ENCODE results near the gene LRRC18.

DNA sequence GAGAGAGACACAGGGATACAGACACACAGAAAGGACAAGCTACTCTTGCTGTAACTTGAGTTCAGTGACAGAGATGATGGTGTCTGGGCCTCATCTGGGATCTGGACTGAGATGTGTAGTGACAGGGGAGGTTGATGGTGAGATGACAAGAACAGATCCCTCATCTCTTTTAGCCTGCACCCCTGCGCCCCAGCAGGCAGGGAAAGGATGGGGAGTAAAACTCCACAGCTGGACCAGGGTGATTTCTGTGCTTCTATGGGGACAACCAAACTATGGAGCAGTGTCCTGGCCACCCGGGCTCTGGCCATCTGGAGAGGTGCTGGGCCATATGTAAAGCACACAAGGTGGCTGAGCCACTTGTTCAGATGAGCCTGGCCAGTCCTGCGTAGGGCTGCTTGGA, 4.5 kb upstream of the LRRC18 start:
- TF ChIP-seq CTCF (IDR thresholded peaks at IDR 0.05) (no peak), POLR2AphosphoS5 (IDR thresholded peaks at IDR 0.05) (no peak)

All from gastroesophageal sphincter (tissue), 3 donors.